NCI-H2081 treated with DMSO at 0.1 percent for 48 hours (cell line): Measurements from ENCODE around the gene MPIG6B.

Experiments
- DNase-seq: peaks from one replicate; lab custom pipeline; 2025; lab: John Stamatoyannopoulos, UW

MPIG6B gene

GRCh38 chr6:31767096-31767645 is 44.0 kb downstream of the MPIG6B start:
- DNase-seq = no peak

- DNase-seq = no peak
Measured at GRCh38 chr6:31768363-31769257, 45.4 kb downstream of the MPIG6B start.

- DNase-seq = no peak
Measured at GRCh38 chr6:31769684-31770371, 46.7 kb downstream of the MPIG6B start.

GRCh38 chr6:31770860-31771259 is 47.7 kb downstream of the MPIG6B start:
- no peak for DNase-seq

- DNase-seq = no peak
Measured at GRCh38 chr6:31771992-31772358, 48.8 kb downstream of the MPIG6B start.

GRCh38 chr6:31775184-31775583 is 52.0 kb downstream of the MPIG6B start:
- no peak for DNase-seq

- no peak for DNase-seq
Measured at GRCh38 chr6:31775633-31776484, 52.7 kb downstream of the MPIG6B start.
